Peyer's patch (tissue), 4 donors: ENCODE data around the gene CSGALNACT2. TPM values are rescaled to one million over a fixed set of nuclear protein-coding genes. Genes with fewer than 3 reads are reported as not detected.

Experiments
- DNase-seq, 3 donors: peaks; one replicate each; pipeline ENCODE4 v3.0.0-alpha.2; 2017 to 2019
- H3K27ac ChIP-seq, 4 donors: fragments of 200-600 bp; sonication (generic); one replicate each; pipeline ENCODE4 v1.5.1; 2016 to 2019
- H3K27me3 ChIP-seq, 2 donors: fragments of 200-600 bp; sonication (generic); one replicate each; pipeline ENCODE4 v1.5.1; 2019
- H3K36me3 ChIP-seq, 3 donors: fragments of 200-600 bp; sonication (generic); one replicate each; pipeline ENCODE4 v1.5.1; 2016 to 2019
- H3K4me1 ChIP-seq, 4 donors: fragments of 200-600 bp; sonication (generic); one replicate each; pipeline ENCODE4 v1.5.1; 2016 to 2019
- H3K4me3 ChIP-seq, 4 donors: fragments of 200-600 bp; sonication (generic); 1 replicate in 3 of 4; 2 replicates in 1 of 4; pipeline ENCODE4 v1.5.1; 2016 to 2019; ENCODE audit warnings: mild to moderate bottlenecking in 1 of 4
- H3K9me3 ChIP-seq, 4 donors: fragments of 200-600 bp; sonication (generic); one replicate each; pipeline ENCODE4 v1.5.1; 2016 to 2019; ENCODE audit warnings: mild to moderate bottlenecking in 1 of 4
- POLR2A ChIP-seq, 2 donors: fragments of 450-650 bp; IDR thresholded peaks; one replicate each; pipeline ENCODE4 v1.5.1; 2017; ENCODE audit warnings: antibody characterized with exemption in 2 of 2, mild to moderate bottlenecking in 2 of 2, moderate library complexity in 2 of 2
- total RNA-seq, 4 donors: library from RNA; depleted of rRNA; stranded (reverse); fragments of >200 nt; gene quantifications; one replicate each; pipeline ENCODE4 v1.1.0, GENCODE V29; 2016
- TF ChIP-seq, protein P1 (sequence below), 6 experiments: fragments of 450-650 bp in 4 of 6; fragments of 200-600 bp in 2 of 6; sonication (generic) in 1 of 6; IDR thresholded peaks; one replicate each; pipeline ENCODE4 v1.5.1; 2017 to 2019; ENCODE audit warnings: antibody characterized with exemption in 6 of 6, mild to moderate bottlenecking in 3 of 6, moderate library complexity in 1 of 6

CSGALNACT2 gene
- total RNA-seq, 4 donors from 2014 or later = 5.8 to 24.8 (median 7.9) TPM

DNA sequence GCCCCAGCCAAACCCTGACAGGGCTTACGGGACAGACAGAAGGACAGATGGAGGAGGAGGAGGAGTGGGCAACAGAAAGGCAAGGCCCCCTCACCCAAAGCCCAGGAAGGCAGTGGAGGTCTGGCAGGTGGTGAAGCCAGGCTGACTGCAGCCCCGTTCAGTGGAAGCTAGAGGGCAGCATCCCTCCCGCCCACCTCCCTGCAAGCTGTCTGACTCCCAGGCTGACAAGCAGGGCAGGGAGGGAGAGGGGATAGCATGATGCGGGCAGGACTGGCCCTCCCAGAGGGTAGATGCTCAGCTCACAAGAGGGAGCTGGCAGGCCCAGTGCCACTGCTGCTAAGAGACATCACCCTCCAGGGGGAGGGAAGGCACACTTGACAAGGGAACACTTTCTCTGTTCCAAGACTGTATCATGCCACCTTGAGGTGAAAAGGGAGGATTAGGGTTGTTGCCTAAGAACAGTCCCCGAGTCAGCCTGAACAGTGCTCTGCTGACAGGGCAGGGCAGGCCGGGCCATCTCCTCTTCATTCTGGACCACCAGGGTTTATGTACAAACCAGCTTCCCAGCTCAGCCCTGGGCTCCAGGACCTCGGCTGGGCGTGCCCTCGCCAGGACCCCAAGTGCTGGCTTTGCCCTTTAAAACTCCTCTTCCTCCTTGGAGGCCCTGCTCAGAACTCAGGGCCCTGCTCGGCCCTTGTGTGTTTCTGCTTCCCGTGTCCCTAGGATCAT, 66.9 kb downstream of the CSGALNACT2 start:
- Histone ChIP-seq H3K27ac (no peak overlapping the region), H3K4me3 (no peak overlapping the region), H3K4me1 (peaks cover 0 to 11% (median 0%) of the 10 kb centered on the region in 4 donors), H3K9me3 (no peaks in the 10 kb centered on the region), H3K36me3 (no peaks in the 10 kb centered on the region), H3K27me3 (no peaks in the 10 kb centered on the region)
- DNase-seq = peak; percentile 45 to 70 (median 59)
- TF ChIP-seq, protein P1, sequence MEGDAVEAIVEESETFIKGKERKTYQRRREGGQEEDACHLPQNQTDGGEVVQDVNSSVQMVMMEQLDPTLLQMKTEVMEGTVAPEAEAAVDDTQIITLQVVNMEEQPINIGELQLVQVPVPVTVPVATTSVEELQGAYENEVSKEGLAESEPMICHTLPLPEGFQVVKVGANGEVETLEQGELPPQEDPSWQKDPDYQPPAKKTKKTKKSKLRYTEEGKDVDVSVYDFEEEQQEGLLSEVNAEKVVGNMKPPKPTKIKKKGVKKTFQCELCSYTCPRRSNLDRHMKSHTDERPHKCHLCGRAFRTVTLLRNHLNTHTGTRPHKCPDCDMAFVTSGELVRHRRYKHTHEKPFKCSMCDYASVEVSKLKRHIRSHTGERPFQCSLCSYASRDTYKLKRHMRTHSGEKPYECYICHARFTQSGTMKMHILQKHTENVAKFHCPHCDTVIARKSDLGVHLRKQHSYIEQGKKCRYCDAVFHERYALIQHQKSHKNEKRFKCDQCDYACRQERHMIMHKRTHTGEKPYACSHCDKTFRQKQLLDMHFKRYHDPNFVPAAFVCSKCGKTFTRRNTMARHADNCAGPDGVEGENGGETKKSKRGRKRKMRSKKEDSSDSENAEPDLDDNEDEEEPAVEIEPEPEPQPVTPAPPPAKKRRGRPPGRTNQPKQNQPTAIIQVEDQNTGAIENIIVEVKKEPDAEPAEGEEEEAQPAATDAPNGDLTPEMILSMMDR (IDR thresholded peaks at IDR 0.05) = peak; percentile 36 to 71 (median 52)
- TF ChIP-seq POLR2A (IDR thresholded peaks at IDR 0.05) = no peak

DNA sequence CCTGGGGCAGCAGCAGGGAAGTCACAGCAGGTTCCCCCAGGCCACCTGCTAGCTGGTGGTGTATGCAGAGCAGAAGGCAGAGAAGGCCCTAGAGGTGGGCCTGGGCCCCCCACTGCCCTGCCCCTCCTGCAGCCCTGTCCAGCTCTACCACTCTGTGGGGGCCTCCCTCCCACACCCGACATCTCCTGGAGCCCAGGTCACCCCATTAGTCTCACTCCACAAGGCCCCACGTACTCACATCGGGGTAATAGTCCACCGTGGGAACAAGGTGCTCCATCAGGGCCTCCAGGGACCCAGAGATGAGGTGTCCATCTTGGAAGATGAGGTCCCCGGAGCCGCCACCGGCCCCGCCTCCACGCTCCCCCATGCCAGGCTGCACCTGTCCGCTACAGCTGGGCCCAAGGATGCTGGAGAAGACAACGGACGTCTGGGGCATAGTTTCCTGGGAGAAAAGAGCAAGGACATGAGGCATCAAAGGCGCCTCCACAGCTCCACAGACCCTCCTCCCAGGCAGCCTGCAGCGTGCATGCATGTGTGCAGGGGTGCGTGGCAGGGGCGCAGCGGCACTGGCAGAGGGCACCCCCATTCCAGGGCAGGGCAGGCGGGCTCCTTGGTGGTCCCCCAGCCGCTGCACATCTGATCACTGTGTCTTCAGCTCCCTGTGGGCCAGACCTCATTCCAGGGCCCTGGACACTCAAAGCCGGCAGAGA, 67.6 kb downstream of the CSGALNACT2 start:
- Histone ChIP-seq H3K4me1 (peaks cover 0 to 11% (median 0%) of the 10 kb centered on the region in 4 donors), H3K27me3 (no peaks in the 10 kb centered on the region), H3K9me3 (no peaks in the 10 kb centered on the region), H3K27ac (no peak overlapping the region), H3K4me3 (no peak overlapping the region), H3K36me3 (no peaks in the 10 kb centered on the region)
- DNase-seq = peak in 2 of 3 donors; percentile 36 to 40
- no peak for TF ChIP-seq POLR2A (IDR thresholded peaks at IDR 0.05)
- TF ChIP-seq, protein P1 (IDR thresholded peaks at IDR 0.05) = no peak

GRCh38 chr10:43206391-43207235, 68.4 kb downstream of the CSGALNACT2 start:
- Histone ChIP-seq H3K36me3 (no peaks in the 10 kb centered on the region), H3K4me3 (no peak overlapping the region), H3K4me1 (peaks cover 0 to 11% (median 0%) of the 10 kb centered on the region in 4 donors), H3K9me3 (no peaks in the 10 kb centered on the region), H3K27ac (no peak overlapping the region), H3K27me3 (no peaks in the 10 kb centered on the region)
- TF ChIP-seq, protein P1 (IDR thresholded peaks at IDR 0.05) = no peak
- TF ChIP-seq POLR2A (IDR thresholded peaks at IDR 0.05) = no peak
- DNase-seq = peak in 2 of 3 donors; percentile 36

- no peak overlapping the region for H3K4me3 ChIP-seq
- H3K27me3 ChIP-seq = no peaks in the 10 kb centered on the region
- H3K9me3 ChIP-seq = no peaks in the 10 kb centered on the region
- peak in 2 of 3 donors; percentile 36 to 38 for DNase-seq
- no peaks in the 10 kb centered on the region for H3K36me3 ChIP-seq
- no peak overlapping the region for H3K27ac ChIP-seq
- TF ChIP-seq POLR2A (IDR thresholded peaks at IDR 0.05) = no peak
- no peaks in the 10 kb centered on the region for H3K4me1 ChIP-seq
These were observed 70.2 kb downstream of the CSGALNACT2 start for GRCh38 chr10:43208147-43209073.

- H3K4me3 ChIP-seq = no peak overlapping the region
- no peaks in the 10 kb centered on the region for H3K27me3 ChIP-seq
- no peaks in the 10 kb centered on the region for H3K36me3 ChIP-seq
- H3K4me1 ChIP-seq = no peaks in the 10 kb centered on the region
- DNase-seq = no peak
- TF ChIP-seq POLR2A (IDR thresholded peaks at IDR 0.05) = no peak
- TF ChIP-seq, protein P1 (IDR thresholded peaks at IDR 0.05) = no peak
- no peak overlapping the region for H3K27ac ChIP-seq
- no peaks in the 10 kb centered on the region for H3K9me3 ChIP-seq
These were observed 70.8 kb downstream of the CSGALNACT2 start for GRCh38 chr10:43209074-43209455.
